Measurements from ENCODE around the gene OR51A7. TPM values are rescaled to one million over a fixed set of nuclear protein-coding genes. Genes with fewer than 3 reads are reported as not detected.

The OR51A7 gene
- total and polyA plus RNA-seq, 9 of the 15 experiments (the other 6 are each of a cell fraction or from before 2014, with no cell fraction given): not detected

DNA sequence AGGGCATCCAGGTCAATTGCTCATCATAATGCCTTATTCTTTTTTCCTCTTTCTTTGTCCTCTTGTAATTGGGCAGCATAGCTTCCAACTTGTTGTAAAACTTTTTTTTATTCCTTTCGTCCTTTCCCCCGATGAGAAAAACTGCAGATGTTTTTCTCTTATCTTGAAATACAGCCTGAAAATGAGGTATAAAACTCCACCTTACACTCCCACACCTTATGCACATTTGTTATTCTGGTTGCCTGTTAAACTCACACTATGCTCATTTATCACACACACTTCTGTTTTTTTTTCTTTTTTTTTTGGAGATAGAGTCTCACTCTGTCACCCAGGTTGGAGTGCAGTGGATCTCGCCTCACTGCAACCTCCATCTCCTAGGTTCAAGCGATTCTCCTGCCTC is 53.8 kb downstream of the OR51A7 start:
- Histone ChIP-seq H3K4me3 (no peak overlapping the region), H3K9ac (ENCODE audit: insufficient read depth in 1 of 2, low read depth in 2 of 2, low read length in 2 of 2) (no peak overlapping the region), H3K27me3 (ENCODE audit: control insufficient read depth in 2 of 2, insufficient read depth in 2 of 2, low read length in 2 of 2) (no peaks in the 10 kb centered on the region), H3K4me2 (ENCODE audit: insufficient read depth, low read length) (no peak overlapping the region), H3K4me1 (replicated peaks in 1 of 2; ENCODE audit: control insufficient read depth in 2 of 2, insufficient read depth in 2 of 2, low read length in 2 of 2) (no peaks in the 10 kb centered on the region), H3K9me3 (replicated peaks; ENCODE audit: control insufficient read depth, insufficient read depth, low read depth, low read length) (no peaks in the 10 kb centered on the region), H2AFZ (ENCODE audit: low read depth, low read length) (no peak overlapping the region), H4K20me1 (replicated peaks; ENCODE audit: control insufficient read depth, insufficient read depth, low read length) (no peaks in the 10 kb centered on the region), H3K9me1 (ENCODE audit: control insufficient read depth, insufficient read depth, low read length) (no peaks in the 10 kb centered on the region), H3K27ac (ENCODE audit: extremely low read depth, low read depth, low read length) (no peak overlapping the region), H3K79me2 (ENCODE audit: control insufficient read depth, insufficient read depth, low read length) (no peaks in the 10 kb centered on the region), H3K36me3 (ENCODE audit: control insufficient read depth, insufficient read depth, low read length) (no peaks in the 10 kb centered on the region)
- ATAC-seq: no peak
- ChIA-PET CTCF (ENCODE audit: low intra/inter-chr PET ratio) (interaction anchor here (0.8 kb wide), 1 partner anchor 969 kb away, joined by 3 read pairs; no protein-coding TSS in a partner anchor), POLR2A (no interaction called here)
- TF ChIP-seq, protein P1, sequence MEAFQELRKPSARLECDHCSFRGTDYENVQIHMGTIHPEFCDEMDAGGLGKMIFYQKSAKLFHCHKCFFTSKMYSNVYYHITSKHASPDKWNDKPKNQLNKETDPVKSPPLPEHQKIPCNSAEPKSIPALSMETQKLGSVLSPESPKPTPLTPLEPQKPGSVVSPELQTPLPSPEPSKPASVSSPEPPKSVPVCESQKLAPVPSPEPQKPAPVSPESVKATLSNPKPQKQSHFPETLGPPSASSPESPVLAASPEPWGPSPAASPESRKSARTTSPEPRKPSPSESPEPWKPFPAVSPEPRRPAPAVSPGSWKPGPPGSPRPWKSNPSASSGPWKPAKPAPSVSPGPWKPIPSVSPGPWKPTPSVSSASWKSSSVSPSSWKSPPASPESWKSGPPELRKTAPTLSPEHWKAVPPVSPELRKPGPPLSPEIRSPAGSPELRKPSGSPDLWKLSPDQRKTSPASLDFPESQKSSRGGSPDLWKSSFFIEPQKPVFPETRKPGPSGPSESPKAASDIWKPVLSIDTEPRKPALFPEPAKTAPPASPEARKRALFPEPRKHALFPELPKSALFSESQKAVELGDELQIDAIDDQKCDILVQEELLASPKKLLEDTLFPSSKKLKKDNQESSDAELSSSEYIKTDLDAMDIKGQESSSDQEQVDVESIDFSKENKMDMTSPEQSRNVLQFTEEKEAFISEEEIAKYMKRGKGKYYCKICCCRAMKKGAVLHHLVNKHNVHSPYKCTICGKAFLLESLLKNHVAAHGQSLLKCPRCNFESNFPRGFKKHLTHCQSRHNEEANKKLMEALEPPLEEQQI (IDR thresholded peaks at IDR 0.05): no peak
- TF ChIP-seq CREBBP (IDR thresholded peaks at IDR 0.05; ENCODE audit: low read depth, low read length) (no peak), MLLT1 (IDR thresholded peaks at IDR 0.05) (no peak), TAF7 (tag; IDR thresholded peaks at IDR 0.05) (no peak), MAZ (CRISPR knock-in tag; conservative IDR thresholded peaks at IDR 0.05 in 1 of 2, IDR thresholded peaks at IDR 0.05 in 1 of 2) (no peak), MXD1 (CRISPR knock-in tag; IDR thresholded peaks at IDR 0.05; ENCODE audit: borderline replicate concordance, poor library complexity, severe bottlenecking) (no peak), JUND (IDR thresholded peaks at IDR 0.05; ENCODE audit: borderline replicate concordance, low read depth, low read length) (no peak), JUND (tag; IDR thresholded peaks at IDR 0.05; ENCODE audit: borderline replicate concordance, low read depth, low read length) (no peak)
- in situ Hi-C loops (cut with MboI): no loop called here
- intact Hi-C loops (cut with micrococcal nuclease): no loop called here
- WGBS (ENCODE audit: insufficient coverage, low coverage, missing lambda C conversion rate): 0% methylated on average over 4 of the region's 4 CpGs
- BruUV-seq (replicated peaks): no TSS peak
- no peak for DNase-seq (ENCODE audit: extremely low read depth in 1 of 4, low spot score in 3 of 4)
- FAIRE-seq: no peak

Other genes starting within 250 kb of the OR51A7 start
Only the 7 nearest of the 16 such genes appear.
- gene OR51F2, start 82.5 kb upstream of the OR51A7 start, total RNA-seq (2014; rRNA removed): not detected in 2 replicates
- gene OR51F2, start 82.5 kb upstream of the OR51A7 start, total RNA-seq (2014; rRNA removed; fragmentation: Illumina TruSeq; extraction: Trizol): not detected in 2 replicates
- not detected in 2 replicates for gene OR51F2, start 82.5 kb upstream of the OR51A7 start, total RNA-seq (2015; rRNA removed; fragmentation: Illumina TruSeq; extraction: Trizol)
- not detected in 2 replicates for gene OR51F2, start 82.5 kb upstream of the OR51A7 start, total RNA-seq (2021)
- not detected in 2 replicates for gene OR51F2, start 82.5 kb upstream of the OR51A7 start, polyA plus RNA-seq (2011; rRNA removed)
- not detected in 2 replicates for gene OR51F2, start 82.5 kb upstream of the OR51A7 start, polyA plus RNA-seq (2014; fragmentation: Illumina TruSeq; extraction: Trizol)
- gene OR51F2, start 82.5 kb upstream of the OR51A7 start, polyA plus RNA-seq (2014; fragmentation: Nextera tagmentation; extraction: Ambion mirVana): not detected
- not detected in 2 replicates for gene OR51F2, start 82.5 kb upstream of the OR51A7 start, polyA plus RNA-seq (2014; rRNA removed)
- gene OR51S1, start 54.6 kb upstream of the OR51A7 start, total RNA-seq (2014; rRNA removed): not detected in 2 replicates
- gene OR51S1, start 54.6 kb upstream of the OR51A7 start, total RNA-seq (2014; rRNA removed; fragmentation: Illumina TruSeq; extraction: Trizol): not detected in 2 replicates
- gene OR51S1, start 54.6 kb upstream of the OR51A7 start, total RNA-seq (2015; rRNA removed; fragmentation: Illumina TruSeq; extraction: Trizol): not detected in 2 replicates
- not detected in 2 replicates for gene OR51S1, start 54.6 kb upstream of the OR51A7 start, total RNA-seq (2021)
- gene OR51S1, start 54.6 kb upstream of the OR51A7 start, polyA plus RNA-seq (2011; rRNA removed): not detected in 2 replicates
- not detected in 2 replicates for gene OR51S1, start 54.6 kb upstream of the OR51A7 start, polyA plus RNA-seq (2014; fragmentation: Illumina TruSeq; extraction: Trizol)
- gene OR51S1, start 54.6 kb upstream of the OR51A7 start, polyA plus RNA-seq (2014; fragmentation: Nextera tagmentation; extraction: Ambion mirVana): not detected
- not detected in 2 replicates for gene OR51S1, start 54.6 kb upstream of the OR51A7 start, polyA plus RNA-seq (2014; rRNA removed)
- not detected in 2 replicates for gene OR51T1, start 21.9 kb upstream of the OR51A7 start, total RNA-seq (2014; rRNA removed)
- not detected in 2 replicates for gene OR51T1, start 21.9 kb upstream of the OR51A7 start, total RNA-seq (2014; rRNA removed; fragmentation: Illumina TruSeq; extraction: Trizol)
- not detected in 2 replicates for gene OR51T1, start 21.9 kb upstream of the OR51A7 start, total RNA-seq (2015; rRNA removed; fragmentation: Illumina TruSeq; extraction: Trizol)
- not detected in 2 replicates for gene OR51T1, start 21.9 kb upstream of the OR51A7 start, total RNA-seq (2021)
- not detected in 2 replicates for gene OR51T1, start 21.9 kb upstream of the OR51A7 start, polyA plus RNA-seq (2011; rRNA removed)
- gene OR51T1, start 21.9 kb upstream of the OR51A7 start, polyA plus RNA-seq (2014; fragmentation: Illumina TruSeq; extraction: Trizol): not detected in 2 replicates
- not detected for gene OR51T1, start 21.9 kb upstream of the OR51A7 start, polyA plus RNA-seq (2014; fragmentation: Nextera tagmentation; extraction: Ambion mirVana)
- gene OR51T1, start 21.9 kb upstream of the OR51A7 start, polyA plus RNA-seq (2014; rRNA removed): not detected in 2 replicates
- gene OR51G2, start 15.6 kb downstream of the OR51A7 start, total RNA-seq (2014; rRNA removed): not detected in 2 replicates
- not detected in 2 replicates for gene OR51G2, start 15.6 kb downstream of the OR51A7 start, total RNA-seq (2014; rRNA removed; fragmentation: Illumina TruSeq; extraction: Trizol)
- not detected in 2 replicates for gene OR51G2, start 15.6 kb downstream of the OR51A7 start, total RNA-seq (2015; rRNA removed; fragmentation: Illumina TruSeq; extraction: Trizol)
- not detected in 2 replicates for gene OR51G2, start 15.6 kb downstream of the OR51A7 start, total RNA-seq (2021)
- gene OR51G2, start 15.6 kb downstream of the OR51A7 start, polyA plus RNA-seq (2011; rRNA removed): not detected in 2 replicates
- gene OR51G2, start 15.6 kb downstream of the OR51A7 start, polyA plus RNA-seq (2014; fragmentation: Illumina TruSeq; extraction: Trizol): not detected in 2 replicates
- not detected for gene OR51G2, start 15.6 kb downstream of the OR51A7 start, polyA plus RNA-seq (2014; fragmentation: Nextera tagmentation; extraction: Ambion mirVana)
- gene OR51G2, start 15.6 kb downstream of the OR51A7 start, polyA plus RNA-seq (2014; rRNA removed): not detected in 2 replicates
- gene OR51G1, start 20.6 kb downstream of the OR51A7 start, total RNA-seq (2014; rRNA removed): not detected in 2 replicates
- not detected in 2 replicates for gene OR51G1, start 20.6 kb downstream of the OR51A7 start, total RNA-seq (2014; rRNA removed; fragmentation: Illumina TruSeq; extraction: Trizol)
- gene OR51G1, start 20.6 kb downstream of the OR51A7 start, total RNA-seq (2015; rRNA removed; fragmentation: Illumina TruSeq; extraction: Trizol): not detected in 2 replicates
- not detected in 2 replicates for gene OR51G1, start 20.6 kb downstream of the OR51A7 start, total RNA-seq (2021)
- not detected in 2 replicates for gene OR51G1, start 20.6 kb downstream of the OR51A7 start, polyA plus RNA-seq (2011; rRNA removed)
- not detected in 2 replicates for gene OR51G1, start 20.6 kb downstream of the OR51A7 start, polyA plus RNA-seq (2014; fragmentation: Illumina TruSeq; extraction: Trizol)
- not detected for gene OR51G1, start 20.6 kb downstream of the OR51A7 start, polyA plus RNA-seq (2014; fragmentation: Nextera tagmentation; extraction: Ambion mirVana)
- gene OR51G1, start 20.6 kb downstream of the OR51A7 start, polyA plus RNA-seq (2014; rRNA removed): not detected in 2 replicates
- not detected in 2 replicates for gene OR51A4, start 43.8 kb downstream of the OR51A7 start, total RNA-seq (2014; rRNA removed)
- not detected in 2 replicates for gene OR51A4, start 43.8 kb downstream of the OR51A7 start, total RNA-seq (2014; rRNA removed; fragmentation: Illumina TruSeq; extraction: Trizol)
- not detected in 2 replicates for gene OR51A4, start 43.8 kb downstream of the OR51A7 start, total RNA-seq (2015; rRNA removed; fragmentation: Illumina TruSeq; extraction: Trizol)
- not detected in 2 replicates for gene OR51A4, start 43.8 kb downstream of the OR51A7 start, total RNA-seq (2021)
- not detected in 2 replicates for gene OR51A4, start 43.8 kb downstream of the OR51A7 start, polyA plus RNA-seq (2011; rRNA removed)
- gene OR51A4, start 43.8 kb downstream of the OR51A7 start, polyA plus RNA-seq (2014; fragmentation: Illumina TruSeq; extraction: Trizol): not detected in 2 replicates
- gene OR51A4, start 43.8 kb downstream of the OR51A7 start, polyA plus RNA-seq (2014; fragmentation: Nextera tagmentation; extraction: Ambion mirVana): not detected
- not detected in 2 replicates for gene OR51A4, start 43.8 kb downstream of the OR51A7 start, polyA plus RNA-seq (2014; rRNA removed)
- gene OR51A2, start 51.9 kb downstream of the OR51A7 start, total RNA-seq (2014; rRNA removed): not detected in 2 replicates
- not detected in 2 replicates for gene OR51A2, start 51.9 kb downstream of the OR51A7 start, total RNA-seq (2014; rRNA removed; fragmentation: Illumina TruSeq; extraction: Trizol)
- gene OR51A2, start 51.9 kb downstream of the OR51A7 start, total RNA-seq (2015; rRNA removed; fragmentation: Illumina TruSeq; extraction: Trizol): not detected in 2 replicates
- not detected in 2 replicates for gene OR51A2, start 51.9 kb downstream of the OR51A7 start, total RNA-seq (2021)
- not detected in 2 replicates for gene OR51A2, start 51.9 kb downstream of the OR51A7 start, polyA plus RNA-seq (2011; rRNA removed)
- gene OR51A2, start 51.9 kb downstream of the OR51A7 start, polyA plus RNA-seq (2014; fragmentation: Illumina TruSeq; extraction: Trizol): not detected in 2 replicates
- not detected for gene OR51A2, start 51.9 kb downstream of the OR51A7 start, polyA plus RNA-seq (2014; fragmentation: Nextera tagmentation; extraction: Ambion mirVana)
- not detected in 2 replicates for gene OR51A2, start 51.9 kb downstream of the OR51A7 start, polyA plus RNA-seq (2014; rRNA removed)

Measured in K562 (cell line).